Cardiac fibroblast (primary cell): ENCODE data around the gene ESPNL.

ENCODE experiments used
- DNase-seq, 2 donors: peaks; one replicate each; pipeline versions ENCODE4 v3.0.0 to v3.0.0-alpha.2; 2010; ENCODE audit warnings: low read depth in 2 of 2
- H3K4me3 ChIP-seq, 2 donors: replicated peaks in 1 of 2; 1 replicate in 1 of 2; 2 replicates in 1 of 2; pipeline ENCODE4 v1.5.1; 2011; ENCODE audit warnings: low read depth in 2 of 2, low read length in 2 of 2, mild to moderate bottlenecking in 2 of 2, moderate library complexity in 1 of 2
- CTCF ChIP-seq: IDR thresholded peaks from one replicate; pipeline ENCODE4 v1.5.1; 2011; ENCODE audit warnings: low read depth, mild to moderate bottlenecking, low read length, inconsistent platforms

ESPNL gene

DNA sequence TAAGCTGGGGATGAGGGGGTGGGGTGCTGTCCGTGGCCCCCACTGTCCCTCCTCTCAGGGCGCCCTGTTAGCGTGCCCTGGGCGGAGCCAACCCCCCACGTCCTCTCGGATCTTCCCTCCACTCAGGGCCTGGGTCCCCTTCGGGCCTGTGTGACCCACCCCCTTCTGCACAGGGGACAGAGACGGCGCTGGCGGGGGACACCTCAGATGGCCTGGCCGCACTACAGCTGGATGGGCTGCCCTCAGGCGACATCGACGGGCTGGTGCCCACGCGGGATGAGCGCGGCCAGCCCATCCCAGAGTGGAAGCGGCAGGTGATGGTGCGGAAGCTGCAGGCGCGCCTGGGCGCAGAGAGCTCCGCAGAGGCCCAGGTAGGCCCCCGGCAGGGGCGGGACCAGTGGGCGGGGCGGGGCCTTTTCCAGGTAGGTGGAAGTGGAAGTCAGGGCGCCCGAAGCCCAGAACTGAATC lies 28.4 kb downstream of the ESPNL start:
- no peak for DNase-seq
- TF ChIP-seq CTCF, result no peak
- H3K4me3 ChIP-seq, result no peak overlapping the region

DNA sequence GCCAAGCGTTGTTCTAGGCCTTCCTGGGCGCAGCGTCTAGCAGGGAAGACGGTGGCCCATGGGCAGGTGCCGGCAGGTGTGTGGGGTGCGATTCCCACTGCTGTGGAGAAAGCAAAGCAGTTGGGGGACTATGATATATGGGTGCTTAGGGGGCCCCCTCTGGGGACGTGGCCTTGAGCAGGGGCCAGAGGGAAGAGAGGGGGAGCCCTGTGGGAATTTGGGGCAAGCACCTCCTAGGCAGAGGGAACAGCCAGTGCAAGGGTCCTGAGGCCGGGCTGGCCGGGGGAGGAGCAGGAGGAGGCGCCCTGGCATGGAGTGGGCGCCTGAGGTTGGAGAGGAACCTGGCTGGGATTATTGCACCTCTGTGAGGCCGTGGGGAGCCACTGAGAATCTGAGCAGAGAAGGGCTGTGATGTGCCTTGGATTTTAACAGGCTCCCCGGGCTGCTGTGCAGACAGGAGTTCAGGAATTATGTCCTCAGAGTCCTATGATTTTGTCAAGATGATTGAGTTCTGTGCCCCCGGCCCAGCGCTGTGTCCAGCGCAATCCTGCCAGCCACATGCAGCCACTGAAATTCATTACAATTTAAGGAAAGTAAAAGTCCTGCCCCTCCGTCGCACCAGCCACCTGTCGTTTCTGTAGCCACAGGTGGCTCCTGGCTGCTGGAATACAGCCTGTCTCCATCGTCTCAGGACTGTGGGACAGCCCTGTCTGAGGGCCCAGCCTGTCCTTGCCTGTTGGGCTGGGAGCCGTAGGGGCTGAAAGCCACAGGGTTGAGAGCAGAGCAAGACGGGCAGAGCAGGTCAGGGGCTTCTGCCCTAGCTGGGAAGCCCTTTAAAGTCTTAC lies 29.2 kb downstream of the ESPNL start:
- TF ChIP-seq CTCF, result no peak
- H3K4me3 ChIP-seq, result no peak overlapping the region
- DNase-seq, result no peak

- TF ChIP-seq CTCF, result no peak
- H3K4me3 ChIP-seq, result no peak overlapping the region
- DNase-seq, result no peak
Observed at GRCh38 chr2:238130111-238130695, 30.1 kb downstream of the ESPNL start.

GRCh38 chr2:238130696-238131628 lies 30.8 kb downstream of the ESPNL start:
- DNase-seq, result no peak
- no peak for TF ChIP-seq CTCF
- H3K4me3 ChIP-seq, result no peak overlapping the region

- no peak for TF ChIP-seq CTCF
- no peak overlapping the region for H3K4me3 ChIP-seq
- no peak for DNase-seq
Observed at GRCh38 chr2:238131761-238132462, 31.8 kb downstream of the ESPNL start.
